RWPE1 (cell line): ENCODE measurements around the gene UGT1A5.

Source experiments
- CTCF ChIA-PET: fragments of 350-600 bp; sonication (Branson Sonifier 250); formaldehyde crosslinking; extraction: SDS; loops from one replicate; lab custom pipeline; 2021; lab: Yijun Ruan, JAX
- POLR2A ChIA-PET: fragments of 400-600 bp; formaldehyde crosslinking; extraction: SDS; loops from one replicate; lab custom pipeline; 2020; ENCODE audit warnings: antibody characterized with exemption; ENCODE audit not compliant: low non-redundant PET; lab: Yijun Ruan, JAX
- DNase-seq: peaks from one replicate; pipeline ENCODE4 v3.0.0; 2012; ENCODE audit warnings: low spot score
- H3K27ac ChIP-seq: fragments of 450-650 bp; 2 replicates; pipeline ENCODE4 v1.5.1; 2017
- TF ChIP-seq, protein P1 (sequence below): fragments of 450-650 bp; conservative IDR thresholded peaks from 2 replicates; pipeline ENCODE4 v1.5.1; 2017; ENCODE audit warnings: low read depth, mild to moderate bottlenecking

Gene UGT1A5

GRCh38 chr2:233811087-233811486 lies 98.4 kb downstream of the UGT1A5 start:
- no peak overlapping the region for H3K27ac ChIP-seq
- CTCF ChIA-PET, result no interaction called here
- POLR2A ChIA-PET, result no interaction called here
- TF ChIP-seq, protein P1, sequence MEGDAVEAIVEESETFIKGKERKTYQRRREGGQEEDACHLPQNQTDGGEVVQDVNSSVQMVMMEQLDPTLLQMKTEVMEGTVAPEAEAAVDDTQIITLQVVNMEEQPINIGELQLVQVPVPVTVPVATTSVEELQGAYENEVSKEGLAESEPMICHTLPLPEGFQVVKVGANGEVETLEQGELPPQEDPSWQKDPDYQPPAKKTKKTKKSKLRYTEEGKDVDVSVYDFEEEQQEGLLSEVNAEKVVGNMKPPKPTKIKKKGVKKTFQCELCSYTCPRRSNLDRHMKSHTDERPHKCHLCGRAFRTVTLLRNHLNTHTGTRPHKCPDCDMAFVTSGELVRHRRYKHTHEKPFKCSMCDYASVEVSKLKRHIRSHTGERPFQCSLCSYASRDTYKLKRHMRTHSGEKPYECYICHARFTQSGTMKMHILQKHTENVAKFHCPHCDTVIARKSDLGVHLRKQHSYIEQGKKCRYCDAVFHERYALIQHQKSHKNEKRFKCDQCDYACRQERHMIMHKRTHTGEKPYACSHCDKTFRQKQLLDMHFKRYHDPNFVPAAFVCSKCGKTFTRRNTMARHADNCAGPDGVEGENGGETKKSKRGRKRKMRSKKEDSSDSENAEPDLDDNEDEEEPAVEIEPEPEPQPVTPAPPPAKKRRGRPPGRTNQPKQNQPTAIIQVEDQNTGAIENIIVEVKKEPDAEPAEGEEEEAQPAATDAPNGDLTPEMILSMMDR, result no peak
- DNase-seq, result no peak

GRCh38 chr2:233811732-233812131 lies 99.0 kb downstream of the UGT1A5 start:
- DNase-seq, result no peak
- no peak overlapping the region for H3K27ac ChIP-seq
- POLR2A ChIA-PET, result no interaction called here
- CTCF ChIA-PET, result no interaction called here
- TF ChIP-seq, protein P1, result no peak

DNA sequence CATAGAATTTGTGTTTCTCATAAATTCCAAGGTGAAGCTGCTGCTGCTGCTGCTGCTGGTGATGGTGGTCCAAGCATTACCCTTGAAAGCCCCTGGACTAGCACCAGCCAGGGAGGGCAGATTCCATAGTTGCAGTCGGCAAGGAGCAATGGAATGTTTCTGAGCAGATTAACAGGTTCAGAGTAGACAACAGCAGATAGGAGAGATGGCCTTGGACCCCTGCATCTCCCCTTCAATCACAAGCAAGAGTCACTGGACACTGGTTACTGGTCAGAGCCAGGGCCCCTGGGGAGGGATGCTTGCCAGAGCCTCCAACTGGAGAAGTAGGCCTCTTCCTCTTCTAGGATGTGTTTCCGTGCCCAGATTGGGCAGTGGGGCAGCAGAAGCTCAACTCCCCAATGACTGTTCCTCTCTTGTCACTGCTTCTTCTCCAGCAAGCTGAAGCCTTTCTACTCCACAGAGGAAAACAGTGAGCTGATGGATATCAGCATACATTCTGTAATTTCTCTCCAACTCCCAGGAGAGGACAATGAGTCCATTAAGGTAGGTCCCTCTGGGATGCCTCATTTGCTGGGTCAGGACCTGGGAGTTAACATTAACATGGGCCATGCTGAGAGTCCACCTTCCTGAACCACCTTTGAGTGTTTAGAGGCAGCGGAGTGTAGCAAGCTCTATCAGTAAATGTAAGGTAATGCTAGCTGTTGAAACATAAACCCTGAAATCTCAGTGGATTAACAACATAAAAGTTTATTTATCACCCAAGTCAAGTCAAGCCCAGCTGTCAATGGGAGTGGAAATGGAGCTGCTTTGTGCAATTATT lies 100.7 kb downstream of the UGT1A5 start:
- H3K27ac ChIP-seq, result no peak overlapping the region
- DNase-seq, result no peak
- TF ChIP-seq, protein P1, result no peak
- POLR2A ChIA-PET, result no interaction called here
- CTCF ChIA-PET, result no interaction called here

GRCh38 chr2:233814056-233814835 lies 101.5 kb downstream of the UGT1A5 start:
- TF ChIP-seq, protein P1, result no peak
- ChIA-PET POLR2A (no interaction called here), CTCF (no interaction called here)
- DNase-seq, result peak; percentile 46
- H3K27ac ChIP-seq, result no peak overlapping the region

GRCh38 chr2:233815861-233816260 lies 103.2 kb downstream of the UGT1A5 start:
- CTCF ChIA-PET, result no interaction called here
- no peak overlapping the region for H3K27ac ChIP-seq
- TF ChIP-seq, protein P1, result no peak
- POLR2A ChIA-PET, result no interaction called here
- no peak for DNase-seq

DNA sequence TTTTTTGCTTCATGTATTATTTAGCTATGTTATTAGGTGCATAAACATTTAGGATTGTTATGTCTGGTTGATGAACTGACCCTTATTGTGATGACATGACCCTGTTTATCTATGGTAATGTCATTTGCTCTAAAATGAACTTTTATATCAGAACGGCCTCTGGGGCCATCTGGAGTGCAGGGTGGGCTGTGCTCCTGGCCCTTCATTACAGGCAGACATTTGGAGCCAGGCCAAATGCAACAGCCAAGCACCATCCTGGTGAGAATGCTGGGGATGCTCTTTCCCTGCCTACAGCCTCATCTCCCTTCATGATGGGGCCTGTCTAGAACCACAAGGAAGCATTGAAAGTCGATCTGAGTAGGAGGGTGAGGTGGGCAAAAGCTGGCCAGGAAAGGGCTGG lies 103.6 kb downstream of the UGT1A5 start:
- TF ChIP-seq, protein P1, result no peak
- DNase-seq, result no peak
- CTCF ChIA-PET, result no interaction called here
- POLR2A ChIA-PET, result no interaction called here
- H3K27ac ChIP-seq, result no peak overlapping the region
